ENCODE results near the gene GLT1D1.

- TF ChIP-seq CTCF (IDR thresholded peaks at IDR 0.05; ENCODE audit: insufficient read depth, low read length, poor library complexity, severe bottlenecking) (no peak), EZH2phosphoT487 (conservative IDR thresholded peaks at IDR 0.05; ENCODE audit: low read length) (no peak)
Measured at GRCh38 chr12:128808651-128809050, 44.6 kb upstream of the GLT1D1 start.
